ENCODE measurements around the gene XDH.

The XDH gene

DNA sequence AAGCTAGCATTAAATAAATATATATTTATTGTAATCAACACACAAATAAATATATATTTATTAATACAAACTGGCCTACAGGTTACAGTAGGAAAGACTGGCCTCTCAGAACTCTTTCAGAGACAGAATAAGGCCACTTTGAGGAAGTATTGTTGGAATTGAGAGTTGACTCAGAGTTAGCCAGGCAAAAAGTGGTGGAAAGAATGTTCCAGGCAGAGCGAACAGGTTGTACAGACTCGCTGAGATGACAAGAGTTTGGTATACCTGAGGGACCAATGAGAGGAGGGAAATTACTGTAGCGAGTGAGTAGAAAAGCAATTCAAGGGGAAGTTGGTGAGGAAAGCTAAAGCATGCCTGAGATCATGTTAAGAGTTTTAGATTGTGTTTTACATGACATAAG, 19.0 kb upstream of the XDH start:
- no peak for DNase-seq (ENCODE audit: low spot score)
- ChIA-PET CTCF (no interaction called here), POLR2A (ENCODE audit: low non-redundant PET) (no interaction called here)
- TF ChIP-seq, protein P1, sequence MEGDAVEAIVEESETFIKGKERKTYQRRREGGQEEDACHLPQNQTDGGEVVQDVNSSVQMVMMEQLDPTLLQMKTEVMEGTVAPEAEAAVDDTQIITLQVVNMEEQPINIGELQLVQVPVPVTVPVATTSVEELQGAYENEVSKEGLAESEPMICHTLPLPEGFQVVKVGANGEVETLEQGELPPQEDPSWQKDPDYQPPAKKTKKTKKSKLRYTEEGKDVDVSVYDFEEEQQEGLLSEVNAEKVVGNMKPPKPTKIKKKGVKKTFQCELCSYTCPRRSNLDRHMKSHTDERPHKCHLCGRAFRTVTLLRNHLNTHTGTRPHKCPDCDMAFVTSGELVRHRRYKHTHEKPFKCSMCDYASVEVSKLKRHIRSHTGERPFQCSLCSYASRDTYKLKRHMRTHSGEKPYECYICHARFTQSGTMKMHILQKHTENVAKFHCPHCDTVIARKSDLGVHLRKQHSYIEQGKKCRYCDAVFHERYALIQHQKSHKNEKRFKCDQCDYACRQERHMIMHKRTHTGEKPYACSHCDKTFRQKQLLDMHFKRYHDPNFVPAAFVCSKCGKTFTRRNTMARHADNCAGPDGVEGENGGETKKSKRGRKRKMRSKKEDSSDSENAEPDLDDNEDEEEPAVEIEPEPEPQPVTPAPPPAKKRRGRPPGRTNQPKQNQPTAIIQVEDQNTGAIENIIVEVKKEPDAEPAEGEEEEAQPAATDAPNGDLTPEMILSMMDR (conservative IDR thresholded peaks at IDR 0.05; ENCODE audit: low read depth): no peak
- no peak overlapping the region for H3K27ac ChIP-seq

DNA sequence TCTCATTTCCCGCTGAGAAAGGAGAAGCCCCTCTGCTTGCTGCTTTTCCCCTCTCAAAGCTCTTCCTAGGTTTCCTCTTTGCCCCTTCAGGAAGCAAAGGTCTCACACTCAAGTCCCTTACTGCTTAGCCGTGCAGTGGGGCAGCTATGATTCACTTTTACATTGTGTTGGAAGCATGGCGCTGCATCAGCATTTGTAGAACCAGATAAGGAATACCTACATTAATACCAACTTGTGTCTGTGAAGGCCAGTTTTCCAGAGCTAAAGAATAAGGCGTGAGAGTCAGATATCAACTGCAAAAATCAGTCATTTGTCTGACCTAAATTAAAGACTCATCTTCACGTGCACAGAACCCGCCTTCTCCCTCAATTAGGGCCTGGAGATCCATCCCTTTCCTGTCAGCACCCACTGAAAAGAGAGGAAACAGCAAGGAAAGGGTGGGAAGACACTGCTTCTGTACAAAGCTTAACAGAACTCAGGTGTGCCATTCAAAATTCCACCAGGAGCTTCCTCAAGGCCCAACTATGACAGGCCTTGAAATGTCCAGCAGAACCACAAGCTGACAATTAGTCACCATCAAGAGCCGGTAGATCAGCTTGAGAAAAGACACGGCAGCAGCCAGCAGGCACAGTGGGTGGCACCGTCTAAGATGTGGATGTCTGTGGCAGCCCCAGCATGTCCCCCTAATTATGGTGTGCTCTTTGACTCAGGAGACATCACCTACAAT, 16.1 kb upstream of the XDH start:
- no peak for DNase-seq (ENCODE audit: low spot score)
- peak overlapping the region; percentile 70 for H3K27ac ChIP-seq
- TF ChIP-seq, protein P1 (conservative IDR thresholded peaks at IDR 0.05; ENCODE audit: low read depth): no peak
- ChIA-PET POLR2A (ENCODE audit: low non-redundant PET) (no interaction called here), CTCF (interaction anchor here (0.7 to 1.0 kb wide), 3 partner anchors 14 to 122 kb away, joined by 3 to 6 read pairs (median 3); no protein-coding TSS in a partner anchor)

DNA sequence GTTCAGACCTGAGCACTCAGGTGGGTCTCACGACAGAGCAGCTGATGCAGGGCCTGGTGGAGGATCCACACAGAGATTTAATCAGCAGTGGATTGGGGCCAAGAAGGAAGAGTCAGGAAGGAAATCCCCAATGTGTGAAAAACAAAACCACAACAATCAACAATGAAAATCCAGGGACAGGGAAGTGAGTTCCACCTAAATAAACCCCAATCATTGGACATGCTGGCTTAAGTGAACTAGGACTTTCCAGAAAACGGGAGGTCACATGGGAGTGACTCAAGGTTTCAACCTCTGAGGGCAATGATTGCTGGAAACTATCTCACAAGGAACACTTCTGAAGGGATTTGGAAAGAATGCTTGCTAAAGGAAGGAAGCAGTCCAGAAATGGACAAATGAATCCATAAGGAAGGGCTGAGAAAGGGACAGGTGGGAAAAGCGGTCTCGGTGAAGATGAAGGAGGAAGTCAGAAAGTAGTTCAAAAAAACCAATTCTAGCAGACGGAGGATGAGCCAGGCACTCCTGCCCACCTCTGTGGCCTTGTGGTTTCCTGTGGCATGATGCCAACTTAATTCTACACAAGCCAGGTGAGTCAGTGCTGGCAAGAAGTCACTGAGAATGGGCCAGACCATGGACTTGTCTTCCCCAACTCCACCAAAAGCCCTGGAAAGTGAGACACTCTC, 15.4 kb upstream of the XDH start:
- H3K27ac ChIP-seq: peak overlapping the region; percentile 70
- TF ChIP-seq, protein P1 (conservative IDR thresholded peaks at IDR 0.05; ENCODE audit: low read depth): no peak
- CTCF ChIA-PET: interaction anchor here (0.7 to 1.0 kb wide), 2 partner anchors 13 to 15 kb away, joined by 3 read pairs; no protein-coding TSS in a partner anchor
- peak; percentile 74 for DNase-seq (ENCODE audit: low spot score)
- POLR2A ChIA-PET (ENCODE audit: low non-redundant PET): no interaction called here

DNA sequence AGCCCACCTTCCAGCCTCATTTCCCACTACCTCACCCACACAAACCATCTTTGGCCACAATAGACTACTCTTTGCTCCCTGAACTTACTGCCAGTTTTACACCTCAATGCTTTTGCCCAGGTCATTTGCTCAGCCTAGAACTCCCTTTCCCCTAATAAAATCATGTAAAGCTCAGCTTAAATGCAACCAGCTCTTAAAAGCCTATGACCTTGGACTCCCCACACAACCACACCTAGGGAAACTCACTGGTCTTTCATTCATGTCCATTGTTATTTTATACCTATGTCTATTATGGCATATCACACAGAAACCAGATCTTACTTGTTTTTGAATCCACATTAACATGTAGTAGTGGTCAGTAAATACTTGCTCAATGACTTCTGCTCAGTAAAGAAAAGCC, 14.5 kb upstream of the XDH start:
- TF ChIP-seq, protein P1 (conservative IDR thresholded peaks at IDR 0.05; ENCODE audit: low read depth): no peak
- no peak for DNase-seq (ENCODE audit: low spot score)
- H3K27ac ChIP-seq: no peak overlapping the region
- ChIA-PET POLR2A (ENCODE audit: low non-redundant PET) (no interaction called here), CTCF (no interaction called here)

DNA sequence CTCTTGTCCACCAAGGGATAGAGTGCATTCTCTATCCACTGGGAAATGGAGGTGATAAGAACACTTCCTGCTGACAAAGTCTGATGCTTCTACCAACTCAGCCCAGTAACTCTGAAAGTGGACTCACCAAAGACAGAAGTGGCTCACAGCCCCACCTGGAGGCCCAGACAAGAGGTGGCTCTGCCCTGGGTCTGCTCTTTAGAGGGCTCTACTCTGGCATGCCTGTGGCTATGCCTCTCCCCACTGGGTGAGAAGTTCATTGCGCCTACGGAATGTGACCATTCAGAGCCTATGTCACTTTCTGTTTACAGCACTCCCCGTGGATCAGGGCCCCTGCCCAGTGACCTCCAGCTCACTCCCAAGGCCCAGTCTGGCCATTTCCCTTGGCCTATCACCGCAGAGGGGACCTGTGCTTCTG, 13.5 kb upstream of the XDH start:
- TF ChIP-seq, protein P1 (conservative IDR thresholded peaks at IDR 0.05; ENCODE audit: low read depth): no peak
- DNase-seq (ENCODE audit: low spot score): no peak
- no peak overlapping the region for H3K27ac ChIP-seq
- ChIA-PET CTCF (interaction anchor here (0.6 kb wide), 1 partner anchor 16 kb away, joined by 3 read pairs; no protein-coding TSS in a partner anchor), POLR2A (ENCODE audit: low non-redundant PET) (no interaction called here)

DNA sequence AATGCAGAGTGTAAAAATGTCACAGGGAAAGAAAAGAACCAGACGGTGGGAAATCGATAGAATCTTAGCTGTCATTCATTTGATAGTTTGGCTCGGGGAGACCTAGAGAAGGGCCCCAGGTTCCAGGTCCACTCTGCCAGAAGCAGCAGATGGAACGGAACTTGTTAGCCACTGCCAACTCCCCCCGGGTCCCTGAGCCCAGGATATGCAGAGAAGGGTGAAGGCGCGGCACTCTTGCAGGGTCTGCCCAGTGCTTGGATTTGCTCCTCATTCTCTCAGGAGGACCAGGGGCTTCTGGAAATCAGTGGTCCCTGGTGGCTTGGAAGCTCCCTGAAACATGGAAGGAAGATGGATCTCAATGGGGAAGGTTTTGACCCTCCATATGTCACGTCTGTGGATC, 11.6 kb upstream of the XDH start:
- POLR2A ChIA-PET (ENCODE audit: low non-redundant PET): no interaction called here
- no peak for DNase-seq (ENCODE audit: low spot score)
- no peak overlapping the region for H3K27ac ChIP-seq
- CTCF ChIA-PET: no interaction called here
- TF ChIP-seq, protein P1 (conservative IDR thresholded peaks at IDR 0.05; ENCODE audit: low read depth): no peak
